ENCODE results near the gene SQSTM1.

The SQSTM1 gene

DNA sequence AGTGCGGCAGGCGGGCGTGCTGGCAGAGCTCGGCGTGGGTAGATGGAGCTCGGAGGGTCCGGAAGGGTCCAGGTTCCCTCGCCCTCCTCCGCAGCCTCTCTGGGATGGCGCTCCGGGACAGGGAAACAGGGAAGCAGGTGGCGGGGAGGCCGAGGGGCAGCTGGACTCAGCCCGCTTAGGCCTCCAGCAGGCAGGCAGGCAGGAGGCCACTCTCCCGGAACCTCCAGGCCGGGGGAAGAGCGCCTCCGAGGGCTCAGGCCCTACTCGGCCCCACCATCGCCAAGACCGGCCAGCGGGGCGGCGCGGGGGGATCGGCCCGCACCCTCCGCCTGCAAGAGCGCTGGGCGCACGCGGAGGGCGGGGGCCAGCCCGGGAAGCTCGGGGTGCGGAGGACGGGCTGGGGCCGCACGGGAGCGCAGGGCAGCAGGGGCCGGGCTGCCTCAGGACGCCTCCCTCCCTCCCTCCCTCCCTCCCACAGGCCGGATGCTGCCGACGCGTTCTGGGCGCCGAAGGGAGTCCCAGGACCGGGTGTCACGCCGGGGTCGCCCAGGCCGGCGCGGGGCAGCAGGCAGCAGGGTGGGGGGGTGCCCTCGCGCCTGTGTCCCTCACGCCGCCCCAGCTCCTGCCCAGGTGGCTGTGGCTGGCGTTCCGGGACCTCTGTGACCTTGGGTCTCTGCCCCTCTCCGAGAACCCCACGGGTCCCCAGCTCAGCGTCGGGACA, 15.0 kb upstream of the SQSTM1 start:
- DNase-seq (ENCODE audit: low read depth, low spot score): no peak

- DNase-seq (ENCODE audit: low read depth, low spot score): no peak
Measured at GRCh38 chr5:179806250-179807048, 14.3 kb upstream of the SQSTM1 start, which contains the start of gene MGAT4B. TSS of gene MGAT4B (minus strand) at chr5:179806866. CDS start at chr5:179806583, 283 bp downstream.

GRCh38 chr5:179812135-179812825, 8.4 kb upstream of the SQSTM1 start:
- no peak for DNase-seq (ENCODE audit: low read depth, low spot score)

- DNase-seq (ENCODE audit: low read depth, low spot score): no peak
Measured at GRCh38 chr5:179812997-179813607, 7.6 kb upstream of the SQSTM1 start.

DNA sequence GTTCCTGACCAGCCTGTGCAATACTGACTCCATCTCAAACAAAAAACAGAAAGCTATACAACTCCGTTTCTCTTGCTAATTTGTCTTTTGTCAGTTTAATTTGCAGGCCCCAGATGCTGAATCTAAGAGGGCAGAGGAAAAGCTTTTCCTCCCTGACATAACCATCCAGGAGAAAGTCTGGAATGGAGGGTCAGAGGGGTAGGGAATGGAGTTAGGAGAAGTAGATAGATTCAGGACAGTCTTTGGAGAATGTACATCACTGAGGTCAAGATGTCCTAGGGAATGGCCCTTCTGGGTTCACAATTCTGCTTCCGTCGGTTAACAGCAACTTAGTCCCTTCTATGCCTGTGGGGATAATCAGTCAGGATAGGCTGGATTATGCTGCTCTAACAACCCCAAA, 6.6 kb upstream of the SQSTM1 start:
- DNase-seq (ENCODE audit: low read depth, low spot score): no peak

GRCh38 chr5:179815491-179816249, 5.0 kb upstream of the SQSTM1 start:
- DNase-seq (ENCODE audit: low read depth, low spot score): no peak

GRCh38 chr5:179816401-179816795, 4.3 kb upstream of the SQSTM1 start:
- DNase-seq (ENCODE audit: low read depth, low spot score): no peak

DNA sequence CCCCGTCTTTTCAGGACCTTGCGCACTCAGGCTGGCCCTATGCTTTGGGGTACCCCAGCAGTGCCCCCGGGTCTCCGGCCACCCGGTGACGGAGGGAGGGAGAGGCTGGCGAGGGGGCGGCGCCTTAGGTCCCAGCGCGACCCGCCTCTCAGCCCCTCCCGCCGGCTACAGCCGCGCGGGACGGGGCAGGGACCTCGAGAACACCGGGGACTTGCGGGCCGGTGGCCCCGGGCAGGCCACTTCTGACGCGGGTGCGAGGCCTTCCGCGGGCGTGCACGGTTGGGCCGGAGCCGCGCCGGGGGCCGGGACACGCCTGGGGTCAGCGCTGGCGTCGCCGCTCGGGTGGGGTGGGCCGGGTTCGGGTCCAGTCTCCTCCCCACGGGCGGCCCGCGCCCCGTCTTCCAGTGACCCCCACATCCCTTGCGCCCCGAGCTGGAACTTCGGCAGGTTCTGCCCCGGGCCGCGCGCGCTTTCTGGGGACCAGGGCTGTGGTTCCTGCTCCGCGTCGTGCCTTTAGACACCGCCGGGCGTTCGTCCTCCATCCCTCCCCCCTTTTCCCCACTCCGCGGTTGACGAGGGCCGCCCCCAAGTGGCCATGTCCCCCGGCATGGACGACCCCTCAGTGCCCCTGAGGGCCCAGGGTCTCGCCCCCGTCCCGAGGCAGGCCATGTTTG, 3.8 kb upstream of the SQSTM1 start:
- DNase-seq (ENCODE audit: low read depth, low spot score): no peak

GRCh38 chr5:179817470-179817840, 3.2 kb upstream of the SQSTM1 start:
- DNase-seq (ENCODE audit: low read depth, low spot score): no peak

DNA sequence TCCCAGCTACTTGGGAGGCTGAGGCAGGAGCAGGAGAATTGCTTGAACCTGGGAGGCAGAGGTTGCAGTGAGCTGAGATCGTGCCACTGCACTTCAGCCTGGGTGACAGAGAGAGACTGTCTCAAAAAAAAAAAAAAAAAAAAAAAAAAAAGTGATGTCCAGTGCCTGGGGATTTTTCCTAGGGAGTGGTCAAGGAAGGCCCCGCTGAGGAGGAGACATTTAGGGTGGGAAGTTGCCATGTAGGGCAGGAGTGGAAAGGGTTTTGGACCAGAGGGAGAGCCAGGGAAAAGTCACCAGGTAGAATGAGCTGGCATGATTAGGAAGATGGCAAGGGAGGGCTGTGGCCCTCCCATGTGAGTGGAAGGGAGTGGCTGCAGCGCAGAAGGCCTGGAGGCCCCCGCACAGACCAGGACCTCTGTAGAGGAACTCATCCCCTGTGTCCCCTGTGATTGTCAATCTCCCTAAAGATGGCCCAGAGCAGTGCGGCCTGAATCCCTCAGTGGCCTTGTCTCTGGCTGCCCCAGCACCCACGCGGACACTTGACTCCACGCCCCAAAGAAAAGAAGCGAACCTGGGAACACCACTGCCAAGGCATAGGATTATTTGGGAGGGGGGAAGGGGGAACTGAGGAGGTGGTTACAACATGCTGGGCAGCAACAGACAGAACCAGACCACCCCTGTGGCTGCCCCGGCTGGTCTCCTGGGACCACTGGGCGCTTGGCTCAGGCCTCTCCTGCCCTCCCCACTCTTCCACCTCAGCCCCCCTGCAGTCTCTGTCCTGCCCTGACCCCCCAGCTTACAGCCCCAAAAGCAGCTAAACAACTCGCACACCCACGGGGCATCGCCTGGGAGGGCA, 2.6 kb upstream of the SQSTM1 start:
- DNase-seq (ENCODE audit: low read depth, low spot score): no peak

- DNase-seq (ENCODE audit: low read depth, low spot score): peak; percentile 54
Measured at GRCh38 chr5:179818746-179819295, 1.9 kb upstream of the SQSTM1 start.

DNA sequence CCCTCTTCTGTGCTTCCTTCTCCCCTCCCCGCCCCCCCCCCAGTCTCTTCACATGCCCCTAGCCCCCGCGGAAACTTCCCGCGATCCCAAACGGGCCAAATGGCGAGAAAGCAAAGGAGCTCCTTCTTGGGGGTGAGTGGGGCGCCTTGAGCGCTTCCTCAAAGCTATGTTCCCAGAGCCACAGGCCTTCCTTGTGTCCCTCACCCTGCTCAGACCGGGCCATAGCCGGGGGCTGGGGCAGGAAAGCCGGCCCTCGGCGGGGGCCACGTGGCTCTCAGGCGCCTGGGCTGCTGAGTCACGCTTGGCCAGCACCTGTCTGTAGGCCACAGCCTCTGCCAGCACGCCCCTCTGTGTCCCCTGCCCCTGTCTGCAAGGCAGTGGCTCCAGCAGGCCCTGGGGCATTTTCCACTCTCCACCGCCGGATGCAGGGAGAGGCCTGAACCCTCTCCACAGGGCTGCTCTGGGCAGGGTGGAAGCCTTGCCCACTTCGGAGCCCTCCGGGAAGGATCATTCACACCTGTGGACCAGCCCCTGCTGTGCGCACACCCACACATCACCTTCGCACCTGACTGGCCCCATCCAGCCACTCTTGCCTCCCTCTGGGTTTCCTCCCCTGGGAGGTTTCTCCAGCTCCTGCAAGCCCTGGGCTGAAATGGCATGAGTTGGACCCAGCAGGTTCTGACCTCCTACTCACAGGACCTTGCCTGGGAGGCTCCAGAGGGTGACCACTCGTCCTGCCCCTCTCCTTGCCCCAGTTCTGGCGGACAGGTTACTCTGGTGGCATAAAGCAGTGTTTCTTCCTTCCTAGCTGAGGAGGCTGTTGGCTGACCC, 1.2 kb upstream of the SQSTM1 start:
- DNase-seq (ENCODE audit: low read depth, low spot score): no peak

GRCh38 chr5:179820127-179820482, 600 bp upstream of the SQSTM1 start:
- no peak for DNase-seq (ENCODE audit: low read depth, low spot score)

DNA sequence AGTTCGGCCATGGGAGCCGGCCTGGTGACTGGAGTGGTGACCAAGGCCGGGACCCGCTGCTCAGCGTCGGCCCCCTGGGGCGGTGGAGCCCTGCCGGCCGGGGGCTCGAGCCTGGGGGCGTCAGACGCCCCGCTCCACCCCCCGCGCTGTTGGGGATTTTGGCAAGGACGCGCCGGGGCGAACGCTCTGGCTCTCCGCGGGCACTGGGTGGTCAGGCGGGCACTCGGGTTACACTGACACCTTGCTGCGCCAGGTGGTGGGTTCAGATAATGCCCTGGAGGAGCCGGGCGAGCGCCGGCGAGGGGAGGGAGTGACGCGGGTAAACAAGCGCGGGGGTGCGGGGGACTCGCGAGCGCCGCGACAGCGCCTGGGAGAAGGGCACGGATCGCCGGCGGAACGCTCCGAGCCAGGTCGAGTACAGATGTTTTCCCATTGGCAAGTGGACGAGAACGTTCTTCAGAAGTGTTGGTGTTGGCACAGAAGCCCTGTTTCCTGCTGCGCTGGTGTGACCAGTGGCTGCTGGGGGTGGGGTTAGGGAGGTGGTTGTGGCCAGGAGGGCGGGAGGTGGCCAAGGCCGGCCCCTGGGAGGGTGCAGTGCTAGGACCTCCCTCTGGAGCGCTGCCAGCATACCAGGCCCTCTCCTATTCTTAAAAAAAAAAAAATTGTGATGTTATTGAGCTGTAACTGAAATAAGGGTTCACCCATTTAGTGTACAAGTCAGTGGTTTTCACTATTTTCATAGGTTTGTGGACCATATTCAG, 773 bp downstream of the SQSTM1 start:
- DNase-seq (ENCODE audit: low read depth, low spot score): peak; percentile 61

- DNase-seq (ENCODE audit: low read depth, low spot score): no peak
Measured at GRCh38 chr5:179822059-179822432, 1.3 kb downstream of the SQSTM1 start.

DNA sequence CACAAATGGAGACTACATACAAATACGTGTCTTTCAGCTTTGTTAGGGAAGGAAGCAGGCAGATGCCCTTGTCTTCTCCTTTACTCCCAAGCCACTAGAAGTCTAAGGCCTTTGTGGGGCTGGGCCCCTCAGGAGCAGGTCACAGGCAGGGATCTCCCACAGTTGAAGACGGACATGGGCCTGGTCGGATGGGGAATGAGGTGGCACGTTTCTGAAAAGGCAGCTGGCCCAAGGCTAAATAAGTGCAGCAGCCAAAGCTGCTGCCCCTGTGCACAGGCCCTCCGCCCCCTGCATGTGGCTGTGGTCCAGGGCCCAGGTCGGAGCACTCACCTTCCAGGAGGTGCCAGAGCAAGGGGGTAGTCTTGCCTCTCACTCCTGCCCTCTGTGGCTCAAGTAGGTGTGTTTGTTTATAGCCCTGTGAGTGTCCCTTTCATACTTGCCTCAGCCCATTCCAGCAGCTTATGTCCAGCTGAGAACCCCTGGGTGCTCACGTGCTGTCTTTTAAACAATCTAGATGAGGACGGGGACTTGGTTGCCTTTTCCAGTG, 1.8 kb downstream of the SQSTM1 start:
- DNase-seq (ENCODE audit: low read depth, low spot score): no peak

GRCh38 chr5:179823937-179824744, 3.4 kb downstream of the SQSTM1 start:
- DNase-seq (ENCODE audit: low read depth, low spot score): no peak
